Erythroblast (primary cell): ENCODE results near the gene NRIP1.

Source experiments
- DNase-seq, 2 experiments: peaks; one replicate each; lab custom pipeline; 2025; lab: John Stamatoyannopoulos, UW
- GATA1 ChIP-seq: IDR thresholded peaks from 2 replicates; pipeline ENCODE4 v1.6.1; 2011; ENCODE audit warnings: low read depth, mild to moderate bottlenecking, control low read depth, low read length, moderate library complexity
- POLR2A ChIP-seq: IDR thresholded peaks from 2 replicates; pipeline ENCODE4 v1.6.1; 2011; ENCODE audit warnings: mild to moderate bottlenecking, low read length

The NRIP1 gene, protein sequence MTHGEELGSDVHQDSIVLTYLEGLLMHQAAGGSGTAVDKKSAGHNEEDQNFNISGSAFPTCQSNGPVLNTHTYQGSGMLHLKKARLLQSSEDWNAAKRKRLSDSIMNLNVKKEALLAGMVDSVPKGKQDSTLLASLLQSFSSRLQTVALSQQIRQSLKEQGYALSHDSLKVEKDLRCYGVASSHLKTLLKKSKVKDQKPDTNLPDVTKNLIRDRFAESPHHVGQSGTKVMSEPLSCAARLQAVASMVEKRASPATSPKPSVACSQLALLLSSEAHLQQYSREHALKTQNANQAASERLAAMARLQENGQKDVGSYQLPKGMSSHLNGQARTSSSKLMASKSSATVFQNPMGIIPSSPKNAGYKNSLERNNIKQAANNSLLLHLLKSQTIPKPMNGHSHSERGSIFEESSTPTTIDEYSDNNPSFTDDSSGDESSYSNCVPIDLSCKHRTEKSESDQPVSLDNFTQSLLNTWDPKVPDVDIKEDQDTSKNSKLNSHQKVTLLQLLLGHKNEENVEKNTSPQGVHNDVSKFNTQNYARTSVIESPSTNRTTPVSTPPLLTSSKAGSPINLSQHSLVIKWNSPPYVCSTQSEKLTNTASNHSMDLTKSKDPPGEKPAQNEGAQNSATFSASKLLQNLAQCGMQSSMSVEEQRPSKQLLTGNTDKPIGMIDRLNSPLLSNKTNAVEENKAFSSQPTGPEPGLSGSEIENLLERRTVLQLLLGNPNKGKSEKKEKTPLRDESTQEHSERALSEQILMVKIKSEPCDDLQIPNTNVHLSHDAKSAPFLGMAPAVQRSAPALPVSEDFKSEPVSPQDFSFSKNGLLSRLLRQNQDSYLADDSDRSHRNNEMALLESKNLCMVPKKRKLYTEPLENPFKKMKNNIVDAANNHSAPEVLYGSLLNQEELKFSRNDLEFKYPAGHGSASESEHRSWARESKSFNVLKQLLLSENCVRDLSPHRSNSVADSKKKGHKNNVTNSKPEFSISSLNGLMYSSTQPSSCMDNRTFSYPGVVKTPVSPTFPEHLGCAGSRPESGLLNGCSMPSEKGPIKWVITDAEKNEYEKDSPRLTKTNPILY (N-terminal part only)

DNA sequence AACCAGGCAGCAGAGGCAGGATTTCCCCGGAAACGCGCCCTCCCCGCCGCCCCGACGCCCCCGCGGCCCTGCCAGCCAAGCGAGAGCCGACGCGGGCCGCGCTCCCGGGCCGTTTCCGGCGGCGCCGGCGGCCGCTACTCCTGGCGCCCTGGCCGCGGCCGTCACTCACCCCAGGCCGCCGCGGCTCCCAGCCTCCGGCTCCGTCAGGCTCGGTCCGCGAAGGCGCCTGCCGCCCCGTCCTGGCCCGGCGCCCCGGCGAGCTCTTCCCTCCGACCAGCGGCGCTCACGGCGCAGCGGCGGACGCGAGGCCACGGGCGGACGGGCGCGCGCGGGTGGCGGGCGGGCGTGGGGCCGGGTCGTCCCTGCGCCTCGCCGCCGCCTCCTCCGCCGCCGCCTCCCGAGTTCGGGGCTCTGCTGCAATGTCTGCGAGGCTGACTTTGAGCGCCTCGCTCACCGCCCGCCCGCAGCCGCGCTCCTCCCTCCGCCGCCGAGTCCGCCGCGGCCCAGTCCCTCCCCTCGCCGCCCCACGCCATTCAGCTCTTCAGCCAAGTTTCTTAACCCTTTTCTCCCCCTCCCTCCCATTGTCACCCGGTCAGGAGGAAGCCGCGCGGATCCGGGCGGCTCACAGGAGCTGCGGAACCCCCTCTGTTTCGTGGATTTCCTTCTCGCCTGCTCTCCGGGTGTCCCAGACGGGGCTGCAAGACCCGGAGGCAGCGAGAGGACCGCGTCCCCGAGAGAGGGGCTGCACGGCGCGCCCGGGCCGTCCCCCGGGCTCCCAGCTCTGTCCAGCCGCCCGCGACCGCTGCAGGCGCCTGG lies at the start of gene NRIP1:
Gene NRIP1, minus strand, starts transcription at position 425 of the 816 bp plus-strand sequence. CDS start 96,808 bp downstream, outside the sequence.
- TF ChIP-seq GATA1 = no peak
- TF ChIP-seq POLR2A = peak; percentile 40

DNA sequence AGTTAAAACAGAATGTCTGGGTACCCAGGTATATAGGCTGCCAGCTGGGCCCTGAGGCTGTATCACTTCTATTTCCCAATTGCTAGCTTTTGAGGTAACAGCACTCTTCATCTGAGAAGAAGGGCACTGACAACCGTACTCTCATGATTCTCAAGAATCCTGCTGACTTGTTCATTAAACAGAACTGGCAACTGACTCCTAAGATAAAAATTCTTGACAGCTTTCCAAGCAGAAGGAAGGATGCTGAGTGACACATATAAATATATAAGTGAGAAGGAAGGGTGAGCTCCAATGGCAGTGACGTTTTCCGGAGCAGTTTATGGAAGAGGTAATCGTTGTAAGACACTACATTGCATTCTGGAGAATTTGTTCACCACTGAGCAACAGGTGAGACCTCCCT lies 48.1 kb upstream of the NRIP1 start:
- TF ChIP-seq GATA1 (no peak), POLR2A (no peak)

More for the DNA sequence above, at the start of gene NRIP1:
- DNase-seq = peak; percentile 91 to 94

DNA sequence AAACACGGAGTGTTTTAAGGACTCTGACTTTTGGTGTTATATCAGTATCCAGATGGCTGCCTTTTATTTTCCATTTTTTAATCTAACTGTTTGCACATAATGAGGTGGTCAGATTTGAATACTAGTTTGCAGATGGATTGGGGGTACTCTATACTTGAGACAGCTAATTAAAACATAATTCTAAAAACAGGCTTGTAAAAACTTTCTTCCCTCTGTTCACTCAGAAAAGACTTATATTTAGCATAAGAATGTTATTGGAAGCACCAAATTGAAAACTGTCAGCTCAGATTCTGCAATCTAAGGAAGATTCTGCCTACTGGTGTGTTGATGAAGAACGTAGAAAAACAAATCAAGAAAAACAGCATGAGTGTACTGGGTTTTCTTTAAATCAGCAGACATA lies 44.0 kb upstream of the NRIP1 start:
- no peak for DNase-seq
- TF ChIP-seq POLR2A (no peak), GATA1 (no peak)

More for the DNA sequence above, 48.1 kb upstream of the NRIP1 start:
- DNase-seq = no peak

DNA sequence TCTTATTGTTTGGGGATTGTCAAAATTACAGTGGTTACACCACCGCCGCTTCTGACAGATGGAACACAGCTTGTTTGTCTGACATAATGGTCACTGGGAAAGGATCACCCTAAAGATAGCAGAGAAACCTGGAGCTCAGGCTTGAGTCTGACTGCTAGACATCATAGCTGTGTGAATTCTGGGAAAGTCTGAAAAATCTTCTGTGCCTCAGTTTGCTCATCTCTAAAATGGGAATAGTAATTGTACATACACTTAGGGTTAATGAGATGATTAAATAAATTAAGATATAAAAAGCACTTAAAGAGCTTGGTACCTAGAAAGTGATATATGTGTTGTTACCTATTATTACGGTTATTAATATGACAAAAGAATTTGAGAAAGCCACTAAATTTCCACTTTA lies 39.7 kb upstream of the NRIP1 start:
- TF ChIP-seq POLR2A = no peak
- TF ChIP-seq GATA1 = no peak

DNA sequence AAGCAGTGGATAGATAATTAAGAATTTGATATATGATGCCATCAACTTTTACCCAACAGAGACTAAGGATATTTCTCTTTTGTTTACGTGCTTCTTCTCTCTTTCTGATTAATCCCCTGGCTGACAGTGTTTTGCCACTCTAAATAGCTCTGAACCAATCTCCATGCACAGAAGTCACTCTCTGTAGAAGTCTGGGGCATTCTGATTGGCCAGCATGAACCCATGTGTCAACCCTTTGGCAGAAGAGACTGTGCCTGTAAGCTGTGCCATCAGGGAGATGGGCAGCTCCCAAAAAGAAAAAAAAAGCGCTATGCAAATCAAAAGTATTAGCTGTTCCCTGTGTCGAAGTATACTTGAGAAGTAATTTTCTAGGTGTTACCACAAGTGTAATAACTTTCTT lies 34.1 kb upstream of the NRIP1 start:
- TF ChIP-seq POLR2A (no peak), GATA1 (no peak)
- no peak for DNase-seq

More for the DNA sequence above, 39.7 kb upstream of the NRIP1 start:
- DNase-seq = no peak

DNA sequence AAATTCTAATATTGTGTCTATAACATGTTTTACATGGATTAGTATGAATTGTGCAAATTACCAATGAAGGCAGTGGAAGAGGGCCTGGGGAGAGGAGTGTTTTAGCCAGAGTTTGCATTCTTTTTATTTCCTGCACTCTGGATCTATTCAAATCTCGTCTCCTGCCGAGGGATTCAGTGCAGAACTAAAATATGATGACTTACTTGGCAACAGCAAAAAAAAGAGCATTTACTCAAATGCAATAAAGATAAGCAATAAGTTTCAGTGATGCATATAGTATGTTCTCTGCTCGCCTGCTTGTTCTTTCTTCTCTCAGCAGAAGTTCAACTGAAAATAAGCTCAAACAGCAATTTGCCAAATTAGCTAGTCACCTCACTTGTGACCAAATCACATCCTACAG lies 33.4 kb upstream of the NRIP1 start:
- DNase-seq = no peak

DNA sequence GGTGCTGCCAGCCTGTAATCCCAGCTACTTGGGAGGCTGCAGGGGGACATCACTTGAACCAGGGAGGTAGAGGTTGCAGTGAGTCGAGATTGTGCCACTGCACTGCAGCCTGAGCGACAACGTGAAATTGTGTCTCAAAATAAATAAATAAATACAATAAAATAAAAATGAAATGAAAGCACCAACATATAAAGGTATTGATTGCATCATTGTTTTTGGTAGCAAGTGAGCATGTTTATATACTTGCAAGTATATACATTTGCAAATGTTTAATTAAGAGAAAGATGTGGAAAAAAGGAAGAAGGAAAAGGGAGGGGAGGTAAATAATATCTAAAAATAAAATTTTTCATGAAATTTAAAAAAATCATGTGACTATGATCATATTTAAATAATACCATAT lies 32.8 kb upstream of the NRIP1 start:
- DNase-seq = no peak
- TF ChIP-seq GATA1 = no peak
- TF ChIP-seq POLR2A = no peak

More for the DNA sequence above, 33.4 kb upstream of the NRIP1 start:
- no peak for TF ChIP-seq POLR2A
- TF ChIP-seq GATA1 = no peak

DNA sequence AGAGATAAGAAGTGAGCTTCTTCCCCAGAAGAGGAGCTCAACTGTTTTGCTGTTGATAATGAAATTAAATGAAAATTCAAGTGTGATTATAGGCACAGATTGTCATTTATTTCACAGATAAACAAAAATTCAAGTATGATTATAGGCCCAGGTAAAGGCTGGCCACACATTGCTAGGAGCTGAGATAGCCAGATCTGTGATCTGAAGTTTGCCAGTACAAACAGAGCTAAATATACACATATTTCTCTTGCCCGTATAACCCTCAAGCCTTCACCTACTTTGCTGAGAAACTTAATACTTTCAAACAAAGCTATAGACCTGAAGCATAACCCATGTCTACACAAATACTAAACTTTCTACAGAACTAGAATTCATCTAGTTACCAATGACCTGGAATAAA lies 31.3 kb upstream of the NRIP1 start:
- no peak for TF ChIP-seq POLR2A
- TF ChIP-seq GATA1 = no peak
- no peak for DNase-seq

DNA sequence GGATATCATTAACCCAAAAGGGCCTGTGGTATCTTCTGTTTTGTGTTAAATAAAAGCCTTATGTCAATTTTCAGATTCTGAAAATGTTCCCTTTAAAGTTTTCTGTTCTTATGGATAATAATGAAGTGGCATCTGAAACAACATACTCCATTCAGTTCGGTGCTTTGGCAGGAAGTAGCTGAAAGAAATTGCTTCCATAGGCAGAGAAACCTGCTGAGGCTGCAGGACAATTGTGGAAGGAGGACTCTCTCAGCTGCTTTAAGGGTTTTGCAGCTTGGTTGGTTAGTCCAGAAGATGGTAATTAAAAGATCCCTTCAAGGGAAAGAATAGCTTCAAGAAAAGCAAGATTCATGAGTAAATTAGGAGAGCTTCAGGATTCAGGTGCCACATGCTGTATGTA lies 30.5 kb upstream of the NRIP1 start:
- no peak for DNase-seq
- TF ChIP-seq POLR2A (no peak), GATA1 (no peak)

DNA sequence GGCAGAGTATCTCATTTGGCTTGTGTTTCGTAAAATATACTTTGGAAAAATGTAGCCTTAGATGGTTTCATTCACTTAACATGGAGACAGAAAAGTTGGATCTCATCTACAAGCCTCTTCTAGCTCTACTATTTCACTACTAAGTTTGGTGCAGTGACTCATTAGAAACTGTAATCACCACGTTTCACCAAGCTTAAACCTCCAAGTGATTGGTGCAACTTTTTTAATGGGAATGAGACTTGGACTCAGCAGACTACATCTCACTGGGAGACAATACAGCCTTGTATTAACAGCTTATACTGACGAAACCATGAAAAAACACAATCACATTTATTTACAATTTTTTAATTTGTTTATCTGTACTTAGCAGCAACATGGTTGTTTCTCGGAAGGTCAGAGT lies 29.9 kb upstream of the NRIP1 start:
- no peak for TF ChIP-seq POLR2A
- no peak for TF ChIP-seq GATA1

DNA sequence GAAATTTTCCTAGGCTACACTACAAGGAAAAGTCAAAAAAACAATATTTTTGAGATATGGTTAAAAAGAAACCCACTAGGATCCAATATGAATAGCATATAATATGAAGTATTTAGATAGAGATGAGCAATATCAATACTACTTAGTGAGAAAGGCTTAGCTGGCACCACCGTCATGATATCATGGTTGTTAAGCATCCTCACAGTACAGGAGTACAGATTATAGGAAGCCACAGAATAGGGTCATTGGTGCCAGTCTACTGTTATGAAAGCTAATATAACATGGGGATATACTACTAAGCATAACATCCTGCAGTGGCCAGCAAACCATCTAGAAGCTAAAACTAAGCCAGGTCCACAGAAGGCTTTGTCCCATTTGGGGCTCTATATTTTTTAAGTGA lies 28.4 kb upstream of the NRIP1 start:
- DNase-seq = no peak
- TF ChIP-seq POLR2A (no peak), GATA1 (no peak)

More for the DNA sequence above, 29.9 kb upstream of the NRIP1 start:
- DNase-seq = no peak

DNA sequence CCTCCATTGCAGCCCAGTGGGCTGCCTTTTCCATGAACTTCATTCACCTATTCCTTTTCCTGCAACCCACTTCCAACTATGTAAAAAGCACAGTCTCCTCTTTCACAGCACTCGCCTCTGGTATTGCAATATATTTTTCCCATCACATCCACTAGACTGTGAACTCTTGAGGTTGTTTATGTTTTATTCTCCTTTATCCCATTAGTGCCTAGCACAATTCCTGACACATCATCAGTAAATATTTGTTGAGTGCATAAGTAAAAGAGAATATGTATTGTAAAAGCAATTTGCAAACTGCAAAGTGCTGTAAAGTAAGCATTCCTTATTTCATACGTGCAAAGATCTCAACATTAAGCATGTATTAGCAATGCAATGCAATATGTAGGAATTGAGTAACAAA lies 27.9 kb upstream of the NRIP1 start:
- TF ChIP-seq GATA1 (no peak), POLR2A (no peak)
- no peak for DNase-seq

DNA sequence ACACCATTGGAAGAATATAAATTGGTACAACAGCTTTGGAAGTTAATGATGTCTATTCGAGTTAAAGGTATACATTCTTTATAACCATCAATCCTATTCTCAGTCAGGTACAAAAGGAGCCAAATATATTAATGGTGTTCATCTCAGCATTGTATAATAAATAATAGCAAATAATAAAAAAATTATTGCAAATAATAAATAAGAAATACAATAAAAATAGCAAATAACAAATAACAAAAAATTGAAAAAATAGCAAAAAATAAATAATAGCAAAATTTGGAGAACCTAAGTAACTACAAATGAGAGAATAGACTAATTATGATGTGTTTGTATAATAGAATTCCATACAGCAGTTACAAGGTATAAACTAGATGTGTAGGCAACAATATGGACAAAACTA lies 25.6 kb upstream of the NRIP1 start:
- no peak for TF ChIP-seq GATA1
- TF ChIP-seq POLR2A = no peak
- no peak for DNase-seq

DNA sequence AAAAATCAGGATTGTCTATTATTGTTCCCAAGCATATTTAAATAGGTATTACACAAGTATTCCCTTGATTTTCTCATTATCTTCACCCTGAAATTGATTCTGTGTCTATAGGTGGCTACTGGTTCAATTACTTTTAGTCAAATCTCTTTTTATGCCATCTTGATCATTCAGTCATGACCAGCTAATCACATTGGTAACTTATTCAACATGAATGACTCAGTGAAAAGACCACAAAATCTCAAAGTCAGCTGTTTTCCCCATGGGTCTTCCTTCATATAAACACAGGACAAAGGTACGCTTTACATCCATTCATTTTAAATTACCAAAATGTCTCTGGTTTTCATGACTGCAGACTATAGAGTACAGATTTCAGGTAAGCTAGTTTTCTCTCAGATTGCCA lies 23.7 kb upstream of the NRIP1 start:
- TF ChIP-seq GATA1 = no peak
- no peak for TF ChIP-seq POLR2A
- DNase-seq = no peak
